GM12878 (cell line): ENCODE measurements around the gene INO80. TPM values are rescaled to one million over a fixed set of nuclear protein-coding genes. Genes with fewer than 3 reads are reported as not detected.

Experiments used
- ATAC-seq: fragments of 200-7000 bp; cut with Tn5 transposase; 3 replicates; pipeline ENCODE4 v1.9.1; 2020; ENCODE audit warnings: mild to moderate bottlenecking, moderate library complexity
- BruUV-seq: library from RNA; stranded (reverse); fragments of 400-500 nt; replicated peaks from 2 replicates; lab custom pipeline; 2021; lab: Mats Ljungman, UMichigan
- CTCF ChIA-PET: fragments of 300-600 bp; sonication (Branson Sonifier 250); formaldehyde crosslinking; extraction: SDS; loops from one replicate; lab custom pipeline; 2021; ENCODE audit warnings: inconsistent platforms; lab: Yijun Ruan, JAX
- POLR2A ChIA-PET: fragments of 350-600 bp; formaldehyde crosslinking; extraction: SDS; loops from one replicate; lab custom pipeline; 2021; ENCODE audit warnings: inconsistent platforms; lab: Charles Lee
- RAD21 ChIA-PET: fragments of 300-600 bp; sonication (Branson Sonifier 250); formaldehyde crosslinking; loops from one replicate; lab custom pipeline; 2023; ENCODE audit warnings: antibody characterized with exemption; ENCODE audit not compliant: unreplicated experiment; lab: Charles Lee
- SMC1A ChIA-PET: fragments of 300-600 bp; sonication (Branson Sonifier 250); formaldehyde crosslinking; loops from one replicate; lab custom pipeline; 2023; ENCODE audit not compliant: unreplicated experiment, uncharacterized antibody; lab: Charles Lee
- DNase-seq: peaks from one replicate; pipeline ENCODE4 v3.0.0-alpha.2; 2011; ENCODE audit warnings: low read depth, low spot score
- FAIRE-seq: peaks from 3 replicates; lab custom pipeline; 2011; peaks lifted over from hg19 to GRCh38; lab: Jason Lieb, UNC
- H2AFZ ChIP-seq: 2 replicates; pipeline ENCODE4 v1.6.0; 2011; ENCODE audit warnings: low read depth, low read length, control low read depth; ENCODE audit not compliant: control insufficient read depth
- H3K27ac ChIP-seq: 2 replicates; pipeline ENCODE4 v1.5.1; 2011; ENCODE audit warnings: control low read depth; ENCODE audit not compliant: control insufficient read depth, insufficient read depth
- H3K27me3 ChIP-seq, 2 experiments: replicated peaks in 1 of 2; 2 replicates each; pipeline versions ENCODE4 v1.6.0 to v1.6.1; 2011; ENCODE audit warnings: low read length in 1 of 2; ENCODE audit not compliant: control insufficient read depth in 2 of 2, insufficient read depth in 2 of 2
- H3K36me3 ChIP-seq, 2 experiments: 2 replicates each; pipeline ENCODE4 v1.5.1; 2011; ENCODE audit warnings: low read length in 1 of 2; ENCODE audit not compliant: control insufficient read depth in 2 of 2, insufficient read depth in 2 of 2
- H3K4me1 ChIP-seq: 2 replicates; pipeline ENCODE4 v1.6.1; 2011; ENCODE audit warnings: mild to moderate bottlenecking, low read length, moderate library complexity, mixed read lengths; ENCODE audit not compliant: control insufficient read depth, insufficient read depth
- H3K4me2 ChIP-seq: 2 replicates; pipeline ENCODE4 v1.6.0; 2011; ENCODE audit warnings: control low read depth; ENCODE audit not compliant: control insufficient read depth, insufficient read depth
- H3K4me3 ChIP-seq: fragments of 200-600 bp; sonication (generic); 2 replicates; pipeline ENCODE4 v1.5.1; 2016
- H3K79me2 ChIP-seq: 2 replicates; pipeline ENCODE4 v1.6.0; 2011; ENCODE audit warnings: low read length; ENCODE audit not compliant: control insufficient read depth, insufficient read depth
- H3K9ac ChIP-seq: 2 replicates; pipeline ENCODE4 v1.8.0; 2011; ENCODE audit warnings: low read length, control low read depth, mixed read lengths; ENCODE audit not compliant: control insufficient read depth, insufficient read depth
- H3K9me3 ChIP-seq: replicated peaks from 3 replicates; pipeline ENCODE4 v1.5.1; 2011; ENCODE audit warnings: mild to moderate bottlenecking, low read length; ENCODE audit not compliant: control insufficient read depth, insufficient read depth
- H4K20me1 ChIP-seq: 2 replicates; pipeline ENCODE4 v1.6.0; 2011; ENCODE audit not compliant: control insufficient read depth, insufficient read depth
- CREB1 ChIP-seq: IDR thresholded peaks from 2 replicates; pipeline ENCODE4 v1.6.1; 2012; ENCODE audit warnings: low read depth, mild to moderate bottlenecking, inconsistent platforms
- EED ChIP-seq: sonication (generic); IDR thresholded peaks from 2 replicates; pipeline ENCODE4 v1.6.1; 2016; ENCODE audit warnings: antibody characterized with exemption, low read depth
- EP300 ChIP-seq, 2 experiments: fragments of 150-350 bp in 1 of 2; IDR thresholded peaks; 2 replicates each; pipeline ENCODE4 v1.6.1; 2011 to 2012; ENCODE audit warnings: low read depth in 2 of 2, low read length in 2 of 2, borderline replicate concordance in 1 of 2, improper control_type of control experiment in 1 of 2, inconsistent platforms in 1 of 2; ENCODE audit not compliant: control insufficient read depth in 1 of 2
- ESRRA ChIP-seq: IDR thresholded peaks from 2 replicates; pipeline ENCODE4 v1.6.1; 2012; ENCODE audit warnings: mild to moderate bottlenecking, low read length, improper control_type of control experiment
- MTA3 ChIP-seq: IDR thresholded peaks from 2 replicates; pipeline ENCODE4 v1.6.1; 2012; ENCODE audit warnings: low read length, inconsistent platforms, borderline replicate concordance
- MXI1 ChIP-seq: fragments of 150-350 bp; IDR thresholded peaks from 2 replicates; pipeline ENCODE4 v1.6.1; 2011; ENCODE audit warnings: low read depth, mild to moderate bottlenecking, inconsistent platforms, low read length, improper control_type of control experiment
- NFXL1 ChIP-seq: fragments of 450-650 bp; IDR thresholded peaks from 2 replicates; pipeline ENCODE4 v1.6.1; 2017; ENCODE audit warnings: antibody characterized with exemption, mild to moderate bottlenecking, borderline replicate concordance
- NR2C1 ChIP-seq: fragments of 450-650 bp; IDR thresholded peaks from 2 replicates; pipeline ENCODE4 v1.6.1; 2017; ENCODE audit warnings: antibody characterized with exemption, mild to moderate bottlenecking, moderate library complexity
- RB1 ChIP-seq: fragments of 450-650 bp; formaldehyde crosslinking; IDR thresholded peaks from 2 replicates; pipeline ENCODE4 v1.6.1; 2017; ENCODE audit warnings: mild to moderate bottlenecking, borderline replicate concordance
- RCOR1 ChIP-seq: conservative IDR thresholded peaks from 2 replicates; pipeline ENCODE4 v1.6.1; 2012; ENCODE audit warnings: low read depth, low read length, improper control_type of control experiment
- SMARCA5 ChIP-seq: fragments of 450-650 bp; IDR thresholded peaks from 2 replicates; pipeline ENCODE4 v1.6.1; 2017; ENCODE audit warnings: mild to moderate bottlenecking
- SPI1 ChIP-seq: IDR thresholded peaks from 2 replicates; pipeline ENCODE4 v1.6.1; 2011; ENCODE audit warnings: low read depth, mild to moderate bottlenecking, low read length, moderate library complexity, borderline replicate concordance; ENCODE audit not compliant: insufficient read depth
- STAT3 ChIP-seq: IDR thresholded peaks from 2 replicates; pipeline ENCODE4 v1.6.1; 2011; ENCODE audit warnings: low read depth, low read length, improper control_type of control experiment
- SUPT20H ChIP-seq: IDR thresholded peaks from 2 replicates; pipeline ENCODE4 v1.6.1; 2011; ENCODE audit warnings: low read depth, mild to moderate bottlenecking, low read length, moderate library complexity, borderline replicate concordance; ENCODE audit not compliant: control insufficient read depth
- TCF7 ChIP-seq: IDR thresholded peaks from 2 replicates; pipeline ENCODE4 v1.6.1; 2014; ENCODE audit warnings: antibody characterized with exemption, borderline replicate concordance
- ZBED1 ChIP-seq: IDR thresholded peaks from 2 replicates; pipeline ENCODE4 v1.6.1; 2016; ENCODE audit warnings: borderline replicate concordance
- ZNF217 ChIP-seq: fragments of 450-650 bp; IDR thresholded peaks from 2 replicates; pipeline ENCODE4 v1.6.1; 2017; ENCODE audit warnings: antibody characterized with exemption, mild to moderate bottlenecking
- WGBS: methylation state at CpG from one replicate; pipeline ENCODE4 v1.1.6; 2016; ENCODE audit warnings: low lambda C conversion rate; ENCODE audit not compliant: insufficient replicate concordance, insufficient coverage; ENCODE audit errors: missing lambda C conversion rate; 5-methylcytosine and 5-hydroxymethylcytosine counted together
- in situ Hi-C: fragments of 300-500 bp; cut with MboI; formaldehyde crosslinking; loops from 9 replicates; pipeline ENCODE4 v1.14.3; 2018; ENCODE audit warnings: mixed read lengths
- intact Hi-C: fragments of 100-400 bp; cut with micrococcal nuclease; formaldehyde crosslinking; loops from one replicate; pipeline ENCODE4 v1.14.2; 2022; ENCODE audit not compliant: unreplicated experiment
- polyA plus RNA-seq, 11 experiments: library from polyadenylated mRNA; depleted of rRNA in 4 of 11; unstranded in 6 of 11; stranded (reverse) in 5 of 11; fragments of >200 nt; fragmentation: Nextera tagmentation in 4 of 11; fragmentation: Illumina TruSeq in 1 of 11; extraction: Ambion mirVana in 4 of 11; extraction: Trizol in 1 of 11; gene quantifications; 1 replicate in 1 of 11; 2 replicates in 10 of 11; pipeline versions ENCODE4 v1.2.1 to v1.2.3, GENCODE V29; 2011 to 2016; ENCODE audit warnings: inconsistent platforms in 2 of 11, missing spikeins in 2 of 11, low read depth in 1 of 11
- total RNA-seq, 4 experiments: library from RNA; depleted of rRNA in 3 of 4; stranded (reverse); fragments of >200 nt in 3 of 4; fragmentation: Illumina TruSeq in 1 of 4; extraction: Trizol in 1 of 4; gene quantifications; 2 replicates each; pipeline versions ENCODE4 v1.2.1 to v1.2.3, GENCODE V29; 2013 to 2021
- TF ChIP-seq, protein P1 (sequence below): fragments of 450-650 bp; IDR thresholded peaks from 2 replicates; pipeline ENCODE4 v1.6.1; 2017; ENCODE audit warnings: low read depth, mild to moderate bottlenecking, moderate library complexity
- TF ChIP-seq, protein P2 (sequence below): fragments of 150-350 bp; IDR thresholded peaks from 2 replicates; pipeline ENCODE4 v1.6.1; 2014; ENCODE audit warnings: mild to moderate bottlenecking, low read depth, low read length
- TF ChIP-seq, protein P3 (sequence below): fragments of 450-650 bp; IDR thresholded peaks from 2 replicates; pipeline ENCODE4 v1.6.1; 2017; ENCODE audit warnings: antibody characterized with exemption, mild to moderate bottlenecking, moderate library complexity

The INO80 gene
- total and polyA plus RNA-seq, 10 of the 15 experiments (the other 5 are each of a cell fraction or from before 2014, with no cell fraction given): 4.5 to 25.0 (median 14.2) TPM

DNA sequence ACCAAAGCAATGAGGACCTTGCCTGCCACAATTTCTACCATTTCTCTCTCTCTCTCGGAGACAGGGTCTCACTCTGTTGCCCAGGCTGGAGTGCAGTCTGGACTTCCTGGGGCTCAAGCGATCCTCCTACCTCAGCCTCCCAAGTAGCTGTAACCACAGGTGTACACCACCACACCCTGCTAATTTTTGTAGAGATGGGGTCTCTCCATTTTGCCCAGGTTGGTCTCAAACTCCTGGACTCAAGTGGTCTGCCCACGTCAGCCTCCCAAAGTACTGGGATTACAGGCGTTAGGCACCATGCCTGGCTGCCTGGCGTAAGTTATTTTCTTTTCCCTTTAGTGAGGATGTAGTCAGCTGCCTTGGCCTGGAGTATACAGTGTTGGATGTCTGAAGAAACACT lies 37.7 kb upstream of the INO80 start (continued):
- TF ChIP-seq, protein P1, sequence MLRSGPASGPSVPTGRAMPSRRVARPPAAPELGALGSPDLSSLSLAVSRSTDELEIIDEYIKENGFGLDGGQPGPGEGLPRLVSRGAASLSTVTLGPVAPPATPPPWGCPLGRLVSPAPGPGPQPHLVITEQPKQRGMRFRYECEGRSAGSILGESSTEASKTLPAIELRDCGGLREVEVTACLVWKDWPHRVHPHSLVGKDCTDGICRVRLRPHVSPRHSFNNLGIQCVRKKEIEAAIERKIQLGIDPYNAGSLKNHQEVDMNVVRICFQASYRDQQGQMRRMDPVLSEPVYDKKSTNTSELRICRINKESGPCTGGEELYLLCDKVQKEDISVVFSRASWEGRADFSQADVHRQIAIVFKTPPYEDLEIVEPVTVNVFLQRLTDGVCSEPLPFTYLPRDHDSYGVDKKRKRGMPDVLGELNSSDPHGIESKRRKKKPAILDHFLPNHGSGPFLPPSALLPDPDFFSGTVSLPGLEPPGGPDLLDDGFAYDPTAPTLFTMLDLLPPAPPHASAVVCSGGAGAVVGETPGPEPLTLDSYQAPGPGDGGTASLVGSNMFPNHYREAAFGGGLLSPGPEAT: no peak
- TF ChIP-seq MXI1 (no peak), NFXL1 (no peak), RB1 (no peak), CREB1 (no peak), EED (no peak), ZNF217 (no peak), TCF7 (no peak), EP300 (IDR thresholded peaks at IDR 0.05; ENCODE audit: borderline replicate concordance in 1 of 2, control insufficient read depth in 1 of 2, low read depth in 2 of 2, low read length in 2 of 2) (no peak)
- TF ChIP-seq, protein P2, sequence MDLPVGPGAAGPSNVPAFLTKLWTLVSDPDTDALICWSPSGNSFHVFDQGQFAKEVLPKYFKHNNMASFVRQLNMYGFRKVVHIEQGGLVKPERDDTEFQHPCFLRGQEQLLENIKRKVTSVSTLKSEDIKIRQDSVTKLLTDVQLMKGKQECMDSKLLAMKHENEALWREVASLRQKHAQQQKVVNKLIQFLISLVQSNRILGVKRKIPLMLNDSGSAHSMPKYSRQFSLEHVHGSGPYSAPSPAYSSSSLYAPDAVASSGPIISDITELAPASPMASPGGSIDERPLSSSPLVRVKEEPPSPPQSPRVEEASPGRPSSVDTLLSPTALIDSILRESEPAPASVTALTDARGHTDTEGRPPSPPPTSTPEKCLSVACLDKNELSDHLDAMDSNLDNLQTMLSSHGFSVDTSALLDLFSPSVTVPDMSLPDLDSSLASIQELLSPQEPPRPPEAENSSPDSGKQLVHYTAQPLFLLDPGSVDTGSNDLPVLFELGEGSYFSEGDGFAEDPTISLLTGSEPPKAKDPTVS: no peak

DNA sequence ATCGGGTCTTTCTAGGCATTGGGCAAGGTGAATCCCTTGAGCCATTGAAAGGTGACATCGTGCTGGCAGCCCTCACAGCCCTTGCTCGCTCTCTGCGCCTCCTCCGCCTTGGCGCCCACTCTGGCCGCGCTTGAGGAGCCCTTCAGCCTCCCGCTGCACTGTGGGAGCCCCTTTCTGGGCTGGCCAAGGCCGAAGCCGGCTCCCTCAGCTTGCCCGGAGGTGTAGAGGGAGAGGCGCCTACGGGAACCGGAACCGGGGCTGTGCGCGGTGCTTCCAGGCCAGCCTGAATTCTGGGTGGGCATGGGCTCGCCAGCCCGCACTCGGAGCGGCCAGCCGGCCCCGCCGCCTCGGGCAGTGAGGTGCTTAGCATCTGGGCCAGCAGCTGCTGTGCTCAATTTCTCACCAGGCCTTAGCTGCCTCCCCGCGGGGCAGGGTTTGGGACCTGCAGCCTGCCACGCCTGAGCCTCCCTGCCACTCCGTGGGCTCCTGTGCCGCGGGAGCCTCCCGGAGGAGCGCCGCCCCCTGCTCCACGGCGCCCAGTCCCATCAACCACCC lies 35.4 kb upstream of the INO80 start:
- in situ Hi-C loops: no loop called here
- Histone ChIP-seq H2AFZ (no peak overlapping the region), H3K4me1 (no peaks in the 10 kb centered on the region), H3K4me2 (no peak overlapping the region), H3K79me2 (no peaks in the 10 kb centered on the region), H3K36me3 (no peaks in the 10 kb centered on the region), H3K9me3 (no peaks in the 10 kb centered on the region), H3K27me3 (no peaks in the 10 kb centered on the region), H4K20me1 (no peaks in the 10 kb centered on the region), H3K27ac (no peak overlapping the region), H3K4me3 (no peak overlapping the region), H3K9ac (no peak overlapping the region)
- intact Hi-C loops: no loop called here
- ATAC-seq: no peak
- ChIA-PET CTCF (no interaction called here), SMC1A (no interaction called here), RAD21 (no interaction called here), POLR2A (no interaction called here)
- 94% methylated on average over 36 of the region's 37 CpGs for WGBS
- no peak for DNase-seq
- no TSS peak for BruUV-seq
- FAIRE-seq: no peak
- TF ChIP-seq NR2C1 (no peak), SUPT20H (no peak), ZBED1 (no peak), SPI1 (no peak), SMARCA5 (no peak), RCOR1 (no peak), MTA3 (no peak), STAT3 (no peak), ESRRA (no peak)
- TF ChIP-seq, protein P3, sequence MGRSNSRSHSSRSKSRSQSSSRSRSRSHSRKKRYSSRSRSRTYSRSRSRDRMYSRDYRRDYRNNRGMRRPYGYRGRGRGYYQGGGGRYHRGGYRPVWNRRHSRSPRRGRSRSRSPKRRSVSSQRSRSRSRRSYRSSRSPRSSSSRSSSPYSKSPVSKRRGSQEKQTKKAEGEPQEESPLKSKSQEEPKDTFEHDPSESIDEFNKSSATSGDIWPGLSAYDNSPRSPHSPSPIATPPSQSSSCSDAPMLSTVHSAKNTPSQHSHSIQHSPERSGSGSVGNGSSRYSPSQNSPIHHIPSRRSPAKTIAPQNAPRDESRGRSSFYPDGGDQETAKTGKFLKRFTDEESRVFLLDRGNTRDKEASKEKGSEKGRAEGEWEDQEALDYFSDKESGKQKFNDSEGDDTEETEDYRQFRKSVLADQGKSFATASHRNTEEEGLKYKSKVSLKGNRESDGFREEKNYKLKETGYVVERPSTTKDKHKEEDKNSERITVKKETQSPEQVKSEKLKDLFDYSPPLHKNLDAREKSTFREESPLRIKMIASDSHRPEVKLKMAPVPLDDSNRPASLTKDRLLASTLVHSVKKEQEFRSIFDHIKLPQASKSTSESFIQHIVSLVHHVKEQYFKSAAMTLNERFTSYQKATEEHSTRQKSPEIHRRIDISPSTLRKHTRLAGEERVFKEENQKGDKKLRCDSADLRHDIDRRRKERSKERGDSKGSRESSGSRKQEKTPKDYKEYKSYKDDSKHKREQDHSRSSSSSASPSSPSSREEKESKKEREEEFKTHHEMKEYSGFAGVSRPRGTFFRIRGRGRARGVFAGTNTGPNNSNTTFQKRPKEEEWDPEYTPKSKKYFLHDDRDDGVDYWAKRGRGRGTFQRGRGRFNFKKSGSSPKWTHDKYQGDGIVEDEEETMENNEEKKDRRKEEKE: no peak
